C4-2B (cell line): ENCODE measurements around the gene PRICKLE2.
A peak's percentile ranks its signal among the peaks of the same experiment; 100 is the strongest.

ENCODE experiments used
- H3K27ac ChIP-seq: fragments of 450-650 bp; 2 replicates; pipeline ENCODE4 v1.5.1; 2017
- CTCF ChIP-seq: fragments of 450-650 bp; conservative IDR thresholded peaks from 2 replicates; pipeline ENCODE4 v1.5.1; 2017; ENCODE audit warnings: mild to moderate bottlenecking
- ZFX ChIP-seq: fragments of 450-650 bp; IDR thresholded peaks from 2 replicates; pipeline ENCODE4 v1.6.1; 2017

The PRICKLE2 gene

GRCh38 chr3:64111872-64112271 is 113.4 kb downstream of the PRICKLE2 start:
- no peak overlapping the region for H3K27ac ChIP-seq
- TF ChIP-seq ZFX (no peak), CTCF (peak; percentile 16; the same call in 1 of the 2 replicates)

- H3K27ac ChIP-seq = no peak overlapping the region
- no peak for TF ChIP-seq ZFX
- no peak for TF ChIP-seq CTCF
Measured at GRCh38 chr3:64111083-64111482, 114.2 kb downstream of the PRICKLE2 start.

- no peak overlapping the region for H3K27ac ChIP-seq
- no peak for TF ChIP-seq CTCF
- no peak for TF ChIP-seq ZFX
Measured at GRCh38 chr3:64110071-64110470, 115.2 kb downstream of the PRICKLE2 start.

GRCh38 chr3:64109438-64109837 is 115.8 kb downstream of the PRICKLE2 start:
- no peak overlapping the region for H3K27ac ChIP-seq

GRCh38 chr3:64108784-64109317 is 116.4 kb downstream of the PRICKLE2 start:
- H3K27ac ChIP-seq = no peak overlapping the region
- TF ChIP-seq ZFX (no peak), CTCF (no peak)

More at GRCh38 chr3:64109438-64109837, 115.8 kb downstream of the PRICKLE2 start:
- TF ChIP-seq ZFX (no peak), CTCF (no peak)

GRCh38 chr3:64108231-64108630 is 117.0 kb downstream of the PRICKLE2 start:
- no peak for TF ChIP-seq CTCF
- TF ChIP-seq ZFX = no peak
- H3K27ac ChIP-seq = no peak overlapping the region

GRCh38 chr3:64107190-64107589 is 118.1 kb downstream of the PRICKLE2 start:
- TF ChIP-seq ZFX (no peak), CTCF (no peak)
- no peak overlapping the region for H3K27ac ChIP-seq
